ENCODE data around the gene PLEKHG7.

DNA sequence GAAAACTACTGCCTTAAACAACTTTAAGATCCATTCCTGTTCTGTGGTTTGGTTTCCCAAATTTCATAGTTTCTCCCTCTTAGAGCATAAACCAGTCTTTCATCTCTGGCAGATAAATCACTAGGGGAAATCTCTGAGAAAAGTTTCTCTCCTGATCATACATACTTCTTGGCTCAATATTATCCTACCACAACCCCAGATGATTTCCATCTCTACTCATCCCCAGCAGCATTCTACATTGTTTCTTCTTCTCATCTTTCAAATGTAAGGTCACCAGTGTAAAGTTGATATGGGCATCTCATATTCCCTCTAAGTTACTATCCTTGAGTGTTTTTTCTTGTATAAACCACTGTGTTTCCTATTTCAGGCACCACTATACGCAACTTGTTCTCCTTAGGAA, 45.9 kb upstream of the PLEKHG7 start:
- TF ChIP-seq CTCF (optimal IDR thresholded peaks at IDR 0.05 in 1 of 3, IDR thresholded peaks at IDR 0.05 in 1 of 3, conservative IDR thresholded peaks at IDR 0.05 in 1 of 3; ENCODE audit: extremely low read depth in 1 of 3, insufficient read depth in 2 of 3, low read length in 3 of 3) = no peak
- no peak for TF ChIP-seq EZH2 (IDR thresholded peaks at IDR 0.05; ENCODE audit: low read length)
